Esophagus (tissue), 2 donors: ENCODE results near the gene EPC2. TPM values are rescaled to one million over a fixed set of nuclear protein-coding genes. Genes with fewer than 3 reads are reported as not detected.

ENCODE experiments used
- H3K27ac ChIP-seq, 2 donors: one replicate each; pipeline ENCODE4 v1.5.1; 2013; ENCODE audit warnings: low read depth in 2 of 2, mild to moderate bottlenecking in 2 of 2, inconsistent platforms in 1 of 2, low read length in 1 of 2, moderate library complexity in 1 of 2
- H3K27me3 ChIP-seq, 2 donors: one replicate each; pipeline ENCODE4 v1.6.1; 2013; ENCODE audit warnings: low read length in 2 of 2, control low read depth in 1 of 2, mild to moderate bottlenecking in 1 of 2; ENCODE audit not compliant: insufficient read depth in 2 of 2, control insufficient read depth in 1 of 2
- H3K36me3 ChIP-seq, 2 donors: one replicate each; pipeline ENCODE4 v1.6.1; 2013; ENCODE audit warnings: low read length in 1 of 2; ENCODE audit not compliant: control insufficient read depth in 2 of 2, insufficient read depth in 2 of 2
- H3K4me1 ChIP-seq, 2 donors: one replicate each; pipeline ENCODE4 v1.6.1; 2013; ENCODE audit warnings: low read length in 1 of 2; ENCODE audit not compliant: control insufficient read depth in 2 of 2, insufficient read depth in 2 of 2
- H3K4me3 ChIP-seq, 2 donors: one replicate each; pipeline ENCODE4 v1.5.1; 2013; ENCODE audit warnings: low read length in 2 of 2, mild to moderate bottlenecking in 2 of 2, low read depth in 1 of 2, moderate library complexity in 1 of 2
- H3K9me3 ChIP-seq, 2 donors: one replicate each; pipeline ENCODE4 v1.6.1; 2013; ENCODE audit warnings: mild to moderate bottlenecking in 2 of 2, low read depth in 1 of 2, low read length in 1 of 2, moderate library complexity in 1 of 2; ENCODE audit not compliant: control insufficient read depth in 2 of 2, insufficient read depth in 1 of 2
- WGBS, 2 donors: extraction: QIAGEN DNeasy Blood & Tissue Kit; methylation state at CpG; one replicate each; pipeline ENCODE4 v1.1.7; 2013; 5-methylcytosine and 5-hydroxymethylcytosine counted together
- polyA plus RNA-seq, 2 donors: library from polyadenylated mRNA; stranded (reverse); fragments of 200-250 nt; gene quantifications; one replicate each; pipeline ENCODE4 v1.2.3, GENCODE V29; 2013
- donor health status: healthy with polysubstance abuse.
- donor health status: Bipolar disorder and iron deficiency.

The EPC2 gene
- polyA plus RNA-seq, 2 donors: 3.4 to 6.1 TPM

DNA sequence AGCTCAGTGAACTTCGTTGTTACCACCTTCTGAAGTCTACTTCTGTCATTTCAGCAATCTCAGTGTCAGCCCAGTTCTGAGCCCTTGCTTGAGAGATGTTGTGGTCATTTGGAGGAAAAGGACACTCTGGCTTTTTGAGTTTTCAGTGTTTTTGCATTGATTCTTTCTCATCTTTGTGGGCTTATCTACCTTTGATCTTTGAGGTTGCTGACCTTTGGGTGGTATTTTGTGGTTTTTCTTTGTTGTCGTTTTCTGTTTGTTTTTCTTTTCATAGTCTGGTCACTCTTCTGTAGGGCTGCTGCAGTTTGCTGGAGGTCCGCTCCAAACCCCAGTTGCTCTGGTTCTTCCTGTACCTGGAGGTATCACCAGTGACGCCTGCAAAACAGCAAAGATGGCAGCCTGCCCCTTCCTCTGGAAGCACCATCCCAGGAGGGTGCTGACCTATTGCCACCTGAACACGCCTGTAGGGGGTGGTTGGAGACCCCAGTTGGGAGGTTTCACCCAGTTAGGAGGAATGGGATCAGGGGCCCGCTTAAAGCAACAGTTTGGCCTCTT is 74.7 kb downstream of the EPC2 start:
- H3K27ac ChIP-seq: no peak overlapping the region
- peaks cover 0 to 9% of the 10 kb centered on the region in 2 donors for H3K4me1 ChIP-seq
- WGBS, 2 donors: 88 to 89% methylated on average over 6 of the region's 6 CpGs
- H3K27me3 ChIP-seq: no peaks in the 10 kb centered on the region
- H3K9me3 ChIP-seq: no peaks in the 10 kb centered on the region
- peaks cover 0 to 4% of the 10 kb centered on the region in 2 donors for H3K36me3 ChIP-seq
- no peak overlapping the region for H3K4me3 ChIP-seq

- 36 to 71% methylated on average over 2 of the region's 2 CpGs for WGBS, 2 donors
- peaks cover 0 to 9% of the 10 kb centered on the region in 2 donors for H3K4me1 ChIP-seq
- no peak overlapping the region for H3K27ac ChIP-seq
- no peaks in the 10 kb centered on the region for H3K27me3 ChIP-seq
- no peaks in the 10 kb centered on the region for H3K9me3 ChIP-seq
- no peak overlapping the region for H3K4me3 ChIP-seq
- peaks cover 0 to 4% of the 10 kb centered on the region in 2 donors for H3K36me3 ChIP-seq
These were observed 75.4 kb downstream of the EPC2 start for GRCh38 chr2:148719941-148720436.

DNA sequence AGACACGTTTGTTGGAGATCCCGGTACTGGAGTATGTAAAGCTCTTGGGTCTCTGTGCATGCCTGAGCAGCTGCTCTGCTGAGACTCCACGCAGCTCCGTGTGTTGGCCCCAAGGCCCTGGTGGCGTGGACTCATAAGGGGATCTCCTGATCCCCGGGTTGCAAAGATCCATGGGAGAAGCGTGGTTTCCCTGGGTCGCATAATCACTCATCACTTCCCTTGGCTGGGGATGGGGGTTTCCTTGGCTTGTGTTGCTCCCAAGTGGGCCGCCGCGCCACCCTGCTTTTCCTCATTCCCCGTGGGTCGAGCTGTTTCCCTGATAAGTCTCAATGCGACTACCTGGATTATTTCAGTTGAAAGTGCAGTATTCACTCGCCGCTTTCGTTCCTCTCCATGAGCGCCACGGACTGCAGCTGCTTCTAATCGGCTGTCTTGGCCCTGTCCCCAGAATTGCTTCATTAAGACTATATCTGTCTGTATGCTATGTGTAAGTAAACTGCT is 76.0 kb downstream of the EPC2 start:
- H3K9me3 ChIP-seq: no peaks in the 10 kb centered on the region
- 68 to 73% methylated on average over 20 of the region's 20 CpGs for WGBS, 2 donors
- H3K4me3 ChIP-seq: no peak overlapping the region
- no peak overlapping the region for H3K27ac ChIP-seq
- peaks cover 0 to 4% of the 10 kb centered on the region in 2 donors for H3K36me3 ChIP-seq
- H3K27me3 ChIP-seq: no peaks in the 10 kb centered on the region
- H3K4me1 ChIP-seq: peaks cover 0 to 9% of the 10 kb centered on the region in 2 donors

DNA sequence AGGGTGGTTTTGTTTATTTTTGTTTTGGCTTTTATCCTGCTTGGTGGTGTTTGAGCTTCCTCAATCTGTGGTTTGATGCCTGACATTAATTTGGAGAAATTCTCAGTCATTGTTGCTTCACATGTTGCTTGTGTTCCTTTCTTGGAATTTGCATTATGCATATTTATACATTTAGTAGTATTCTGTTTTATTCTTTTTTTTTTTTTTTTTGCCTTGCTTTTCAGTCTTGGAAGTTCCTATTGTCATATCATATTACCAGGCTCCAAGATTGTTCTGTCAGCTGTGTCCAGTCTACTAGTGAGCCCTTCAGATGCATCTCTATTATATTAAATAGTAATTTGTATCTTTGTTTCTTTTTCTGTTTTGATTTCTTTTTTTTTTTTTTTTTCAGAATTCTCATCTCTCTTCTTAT is 77.0 kb downstream of the EPC2 start:
- H3K36me3 ChIP-seq: peaks cover 0 to 4% of the 10 kb centered on the region in 2 donors
- no peaks in the 10 kb centered on the region for H3K27me3 ChIP-seq
- H3K4me1 ChIP-seq: peaks cover 0 to 9% of the 10 kb centered on the region in 2 donors
- no peak overlapping the region for H3K4me3 ChIP-seq
- H3K27ac ChIP-seq: no peak overlapping the region
- H3K9me3 ChIP-seq: no peaks in the 10 kb centered on the region

DNA sequence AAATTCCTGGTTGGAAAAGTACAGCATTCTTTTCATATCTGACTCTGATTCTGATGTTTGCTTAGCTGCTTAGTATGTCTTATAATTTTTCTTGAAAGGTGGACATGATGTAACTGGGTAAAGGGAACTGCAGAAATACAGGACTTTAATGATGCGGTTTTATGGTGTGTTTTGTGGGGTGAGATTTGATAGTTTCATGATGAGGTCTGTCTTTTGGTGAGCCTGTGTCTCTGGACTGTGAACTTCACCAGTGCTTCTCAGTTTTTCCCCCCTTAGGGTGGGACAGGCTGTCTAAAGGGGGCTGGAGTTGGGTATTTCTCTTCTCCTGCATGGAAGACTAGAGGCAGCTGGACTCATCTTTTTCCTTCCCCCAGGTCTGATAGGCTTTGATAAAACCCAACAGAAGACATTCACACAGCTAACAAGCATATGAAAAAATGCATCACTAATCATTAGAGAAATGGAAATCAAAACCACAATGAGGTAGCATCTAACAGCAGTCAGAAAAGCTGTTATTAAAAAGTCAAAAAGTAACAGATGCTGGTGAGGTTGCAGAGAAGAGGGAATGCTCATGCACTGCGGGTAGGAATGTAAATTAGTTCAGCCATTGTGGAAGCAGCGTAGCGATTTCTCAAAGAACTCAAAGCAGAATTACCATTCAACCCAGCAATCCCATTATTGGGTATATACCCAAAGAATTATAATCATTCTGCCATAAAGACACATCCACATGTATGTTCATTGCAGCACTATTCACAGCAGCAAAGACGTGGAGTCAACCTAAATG is 77.6 kb downstream of the EPC2 start:
- H3K4me3 ChIP-seq: no peak overlapping the region
- H3K36me3 ChIP-seq: peaks cover 0 to 4% of the 10 kb centered on the region in 2 donors
- no peaks in the 10 kb centered on the region for H3K27me3 ChIP-seq
- 93% methylated on average over 5 of the region's 5 CpGs for WGBS, 2 donors
- no peaks in the 10 kb centered on the region for H3K9me3 ChIP-seq
- peaks cover 0 to 9% of the 10 kb centered on the region in 2 donors for H3K4me1 ChIP-seq
- H3K27ac ChIP-seq: no peak overlapping the region

DNA sequence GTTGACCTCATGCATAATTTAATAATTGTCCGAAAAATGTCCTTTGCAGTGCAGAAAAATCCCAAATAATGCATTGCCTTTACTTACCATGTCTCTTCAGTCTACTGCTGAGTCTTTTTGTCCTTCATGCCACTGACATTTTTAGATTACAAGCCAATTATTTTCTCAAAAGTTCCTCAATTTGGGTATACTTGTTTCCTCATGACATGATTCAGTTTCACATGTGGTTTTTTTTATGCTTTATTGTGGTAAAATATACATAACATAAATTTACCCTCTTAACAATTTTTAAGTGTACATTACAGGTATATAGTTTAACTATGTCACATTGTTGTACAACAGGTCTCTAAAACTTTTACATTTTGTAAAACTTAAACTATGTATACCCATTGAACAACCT is 81.0 kb downstream of the EPC2 start:
- Histone ChIP-seq H3K27ac (no peak overlapping the region), H3K4me1 (peaks cover 0 to 2% of the 10 kb centered on the region in 2 donors), H3K4me3 (no peak overlapping the region), H3K9me3 (no peaks in the 10 kb centered on the region), H3K36me3 (no peaks in the 10 kb centered on the region), H3K27me3 (no peaks in the 10 kb centered on the region)
- 90% methylated on average over 1 of the region's 1 CpG for WGBS, 2 donors

DNA sequence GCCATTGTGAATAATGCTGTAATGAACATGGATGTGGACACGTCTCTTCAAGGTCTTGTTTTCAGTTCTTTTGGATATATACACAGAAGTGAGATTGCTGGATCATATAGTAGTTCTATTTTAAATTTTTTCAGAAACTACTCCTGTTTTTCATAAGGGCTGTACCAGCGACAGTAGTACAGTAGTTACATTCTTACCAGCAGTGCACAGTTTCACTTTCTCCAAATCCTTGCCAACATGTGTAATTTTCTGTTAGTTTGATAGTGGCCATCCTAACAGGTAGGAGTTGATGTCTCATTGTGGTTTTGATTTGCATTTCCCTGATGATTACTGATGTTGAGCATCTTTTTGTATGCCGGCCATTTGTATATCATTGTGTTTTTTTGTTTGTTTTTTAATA is 81.7 kb downstream of the EPC2 start:
- 79 to 89% methylated on average over 3 of the region's 3 CpGs for WGBS, 2 donors

GRCh38 chr2:148730085-148730484 is 85.5 kb downstream of the EPC2 start:
- Histone ChIP-seq H3K27ac (no peak overlapping the region), H3K36me3 (no peaks in the 10 kb centered on the region), H3K27me3 (no peaks in the 10 kb centered on the region), H3K9me3 (no peaks in the 10 kb centered on the region), H3K4me3 (no peak overlapping the region), H3K4me1 (no peaks in the 10 kb centered on the region)

More for the DNA sequence above, 81.7 kb downstream of the EPC2 start:
- Histone ChIP-seq H3K4me1 (no peaks in the 10 kb centered on the region), H3K27ac (no peak overlapping the region), H3K36me3 (no peaks in the 10 kb centered on the region), H3K9me3 (no peaks in the 10 kb centered on the region), H3K27me3 (no peaks in the 10 kb centered on the region), H3K4me3 (no peak overlapping the region)

- no peak overlapping the region for H3K4me3 ChIP-seq
- 96 to 97% methylated on average over 5 of the region's 5 CpGs for WGBS, 2 donors
- H3K9me3 ChIP-seq: no peaks in the 10 kb centered on the region
- H3K27me3 ChIP-seq: no peaks in the 10 kb centered on the region
- no peaks in the 10 kb centered on the region for H3K4me1 ChIP-seq
- H3K27ac ChIP-seq: no peak overlapping the region
- peaks cover 0 to 2% of the 10 kb centered on the region in 2 donors for H3K36me3 ChIP-seq
These were observed 93.2 kb downstream of the EPC2 start for GRCh38 chr2:148737742-148738141.
